ENCODE results near the gene ADGRG2.
A peak's percentile ranks its signal among the peaks of the same experiment; 100 is the strongest.
"Not testable (repeated sequence)": the region's sequence is repeated elsewhere in the genome, so short reads cannot be mapped to it uniquely, and the experiment has no call there.

ADGRG2 gene

DNA sequence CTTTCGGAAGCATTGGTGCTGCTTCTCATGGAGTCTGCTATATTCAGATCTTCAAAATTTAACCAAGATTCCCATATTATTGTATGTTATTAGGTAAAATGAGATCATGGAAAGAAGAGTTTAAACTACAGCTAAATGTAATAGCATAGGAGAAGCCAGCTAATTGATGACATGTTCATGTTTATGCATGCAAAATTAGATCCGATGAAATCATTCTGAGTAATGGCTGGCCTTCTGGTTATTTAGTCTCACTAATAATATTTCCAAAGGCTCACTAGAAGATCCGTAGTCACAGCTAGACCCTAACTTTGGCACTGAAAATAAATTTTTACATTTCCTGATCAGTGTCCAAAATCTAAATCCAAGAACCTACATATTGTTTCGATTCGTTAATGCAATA is 118.5 kb downstream of the ADGRG2 start:
- DNase-seq = no peak

DNA sequence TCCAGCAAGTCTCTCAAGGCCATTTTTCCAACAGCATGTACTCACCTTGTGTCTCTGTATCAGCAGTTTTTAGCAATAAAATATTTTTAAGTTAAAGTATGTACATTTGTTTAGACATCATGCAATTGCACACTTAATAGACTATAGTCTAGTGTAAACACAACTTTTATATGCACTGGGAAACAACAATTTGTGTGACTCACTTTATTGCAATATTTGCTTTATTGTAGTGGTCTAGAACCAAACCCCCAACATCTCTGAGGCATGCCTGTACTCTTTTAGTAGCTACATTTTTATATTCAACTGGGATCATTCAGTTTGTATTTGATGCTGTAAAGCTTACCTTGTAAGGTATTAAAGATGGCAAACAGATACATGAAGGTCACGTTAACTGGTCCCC is 123.6 kb downstream of the ADGRG2 start:
- DNase-seq = no peak

DNA sequence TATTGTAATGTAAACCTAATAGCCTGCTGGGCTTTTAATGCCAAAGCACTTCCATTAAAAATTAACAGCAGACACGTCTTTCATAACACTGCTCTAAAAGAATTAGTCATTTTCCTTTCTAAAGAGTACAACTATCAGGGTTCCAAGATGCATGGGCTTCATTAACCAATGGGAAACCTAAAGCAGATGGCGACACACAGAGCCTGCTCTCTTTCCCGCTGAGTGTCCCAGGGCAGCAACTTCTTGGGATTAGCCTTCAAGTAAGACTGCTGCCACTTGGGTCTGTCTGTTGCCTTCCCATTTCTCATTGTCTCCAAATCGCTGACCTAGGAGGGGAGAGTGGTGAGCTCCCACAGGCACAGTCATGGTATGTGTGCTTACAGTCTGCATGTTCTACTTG is 124.4 kb downstream of the ADGRG2 start:
- DNase-seq = no peak

DNA sequence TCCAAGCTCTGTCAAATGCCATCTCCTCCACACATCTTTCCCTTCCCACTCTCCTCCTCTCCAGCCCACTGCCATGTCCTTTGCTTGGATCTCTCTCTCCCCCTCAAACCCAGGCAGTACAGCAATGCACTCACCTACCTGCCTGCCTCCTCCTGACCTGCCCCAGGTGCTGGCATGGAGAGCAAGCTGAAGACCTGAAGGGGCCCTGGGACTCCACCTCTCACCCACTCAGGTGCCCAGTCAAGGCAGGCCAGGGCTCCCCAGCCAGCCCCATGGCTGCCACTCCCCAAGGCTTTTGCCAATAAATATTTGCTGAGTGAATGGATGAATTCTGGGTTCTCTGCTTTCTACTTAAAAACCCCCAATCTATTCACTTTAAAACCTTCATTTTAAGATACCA is 125.7 kb downstream of the ADGRG2 start:
- DNase-seq = no peak

DNA sequence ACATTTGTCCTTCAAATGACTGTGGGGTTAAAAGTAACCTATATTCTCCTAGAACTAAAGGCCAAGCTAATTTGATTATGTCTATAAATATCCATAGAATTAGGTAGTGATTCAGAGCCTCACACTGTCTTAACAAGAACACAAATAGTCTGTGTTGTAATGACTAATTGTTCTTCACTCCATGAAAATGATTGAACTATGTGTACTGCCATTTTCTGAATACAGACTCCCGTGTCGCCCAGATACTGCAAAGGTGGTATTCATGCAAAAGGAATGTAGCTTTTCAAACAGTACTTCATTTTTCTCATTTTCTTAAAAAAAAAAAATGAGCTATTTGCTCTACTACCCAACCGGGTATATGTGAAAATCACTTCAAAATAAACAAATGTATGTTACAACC is 127.0 kb downstream of the ADGRG2 start:
- no peak for DNase-seq

DNA sequence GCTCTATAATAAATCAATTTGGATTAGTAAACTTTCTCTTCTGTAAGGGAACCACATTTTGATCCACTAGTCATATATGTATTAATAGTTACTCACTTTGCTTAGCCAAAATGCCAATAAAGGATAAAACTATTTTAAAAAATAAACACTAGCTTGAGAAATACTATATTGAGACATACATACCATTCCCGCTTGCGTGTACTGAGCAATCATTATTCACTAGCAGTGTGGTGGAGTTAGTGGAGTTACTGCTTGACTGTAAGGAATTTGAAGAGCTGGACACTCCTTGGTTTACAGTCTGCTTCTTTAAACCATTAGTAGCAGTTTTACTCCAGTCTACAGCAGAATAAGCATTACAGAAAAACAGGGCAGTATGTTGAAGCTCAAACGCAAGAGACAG is 127.6 kb downstream of the ADGRG2 start:
- no peak for DNase-seq

DNA sequence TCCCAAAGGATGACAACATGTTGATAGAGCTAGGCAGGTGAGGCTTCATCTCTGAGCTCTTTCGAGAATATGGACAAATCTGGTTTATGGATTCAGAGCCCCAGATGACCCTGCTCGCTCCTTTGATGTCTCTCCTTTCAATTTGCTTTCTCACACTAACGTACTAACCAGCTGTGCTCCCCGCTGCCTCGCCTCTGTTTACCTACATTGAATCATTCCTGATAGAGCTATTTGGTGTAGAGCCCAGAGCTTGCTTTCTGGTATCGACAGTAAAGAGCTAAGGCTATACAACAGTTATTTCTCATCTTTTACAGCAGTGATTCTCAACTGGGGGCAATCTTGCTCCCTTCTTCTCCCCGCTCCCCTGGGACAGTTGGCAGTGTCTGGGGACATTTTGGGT is 129.4 kb downstream of the ADGRG2 start:
- DNase-seq = no peak

DNA sequence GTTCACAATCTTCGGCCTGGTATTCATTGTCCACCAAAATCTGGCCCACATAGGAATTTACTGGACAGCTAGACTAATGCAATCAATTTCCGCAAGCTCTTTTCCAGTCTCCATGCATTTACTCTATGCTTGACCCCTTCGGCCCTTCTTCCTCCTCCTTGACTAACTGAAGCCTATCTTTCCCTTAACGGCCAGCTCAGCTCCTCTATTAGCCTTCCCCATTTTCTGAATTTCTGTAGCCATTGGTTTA is 137.2 kb downstream of the ADGRG2 start:
- no peak for DNase-seq

DNA sequence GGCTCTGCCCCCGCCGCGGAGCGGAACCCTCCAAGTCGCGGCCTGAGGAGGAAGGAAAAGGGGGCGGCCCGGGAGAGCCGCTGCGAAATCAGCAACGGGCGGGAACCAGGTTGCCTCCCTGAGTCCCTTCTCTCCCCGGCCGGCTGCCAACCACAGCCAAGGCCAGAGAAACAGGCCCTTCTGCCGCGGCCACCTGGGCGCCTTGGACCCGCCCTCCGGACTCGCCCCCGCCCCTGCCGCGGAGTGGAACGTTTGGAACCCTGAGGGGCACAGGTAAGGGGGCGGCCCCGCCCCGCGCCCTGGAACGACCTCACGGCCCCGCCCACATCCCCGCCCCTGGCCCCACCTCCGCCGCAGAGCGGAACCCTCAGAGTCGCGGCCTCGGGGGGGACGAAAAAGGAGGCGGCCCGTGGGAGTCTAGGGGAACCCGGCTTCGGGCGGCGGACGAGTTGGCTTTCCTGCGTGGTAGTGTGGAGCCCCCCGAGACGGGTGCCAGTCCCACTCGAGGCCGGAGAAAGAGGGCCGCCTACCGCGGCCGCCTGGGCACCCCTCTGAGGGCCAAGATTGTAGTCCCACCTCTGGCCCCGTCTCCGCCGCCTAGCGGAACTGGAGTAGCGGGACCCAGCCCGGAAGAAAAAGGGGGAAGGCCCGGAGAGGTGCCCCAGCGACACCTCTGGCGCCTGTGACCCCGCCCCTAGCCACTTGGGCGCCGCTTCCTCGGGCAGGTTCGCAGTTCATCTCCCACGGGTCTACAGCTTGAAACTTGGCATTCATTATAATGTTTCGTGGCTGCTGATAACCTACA is 137.7 kb downstream of the ADGRG2 start:
- DNase-seq = peak; percentile 36

DNA sequence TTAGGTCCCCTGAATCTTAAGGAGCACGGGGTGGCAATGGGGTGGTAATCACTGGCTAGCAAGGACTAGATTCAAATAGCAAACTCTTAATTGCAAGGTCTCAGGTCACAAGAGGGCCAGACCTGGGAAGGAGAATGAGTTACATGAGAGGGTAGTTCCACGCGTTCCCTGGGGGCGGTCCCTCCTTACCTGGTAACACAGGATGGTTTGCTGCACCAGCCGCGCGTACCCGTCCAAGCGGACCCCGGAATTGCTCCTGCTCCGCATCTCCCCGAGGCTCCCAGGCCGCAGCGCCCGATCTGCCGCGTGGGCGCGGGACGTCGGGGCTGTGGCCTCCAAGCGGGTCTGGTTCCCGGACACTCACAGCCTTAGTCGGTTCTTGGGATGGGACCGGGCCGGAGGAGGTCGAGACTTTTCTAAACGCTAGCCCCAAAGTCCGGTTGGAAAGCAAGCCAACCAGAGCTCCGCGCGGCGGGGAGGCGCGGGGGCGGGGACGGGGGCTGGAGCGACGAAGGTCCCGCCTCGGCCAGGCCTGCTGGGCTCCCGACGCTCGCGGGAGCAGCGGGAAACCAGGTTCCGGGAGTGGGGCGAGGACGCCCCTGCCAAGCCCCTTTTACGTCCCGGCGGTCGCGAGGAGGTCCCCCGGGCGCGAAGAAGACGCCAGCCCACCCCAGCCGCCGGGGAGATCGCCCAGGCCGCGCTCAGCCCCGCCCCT is 138.4 kb downstream of the ADGRG2 start, which contains the start of gene PHKA2:
Gene PHKA2, minus strand, starts transcription at position 449 of the 715 bp plus-strand sequence. Its CDS starts 182 bp downstream, at position 267.
- DNase-seq = no peak

DNA sequence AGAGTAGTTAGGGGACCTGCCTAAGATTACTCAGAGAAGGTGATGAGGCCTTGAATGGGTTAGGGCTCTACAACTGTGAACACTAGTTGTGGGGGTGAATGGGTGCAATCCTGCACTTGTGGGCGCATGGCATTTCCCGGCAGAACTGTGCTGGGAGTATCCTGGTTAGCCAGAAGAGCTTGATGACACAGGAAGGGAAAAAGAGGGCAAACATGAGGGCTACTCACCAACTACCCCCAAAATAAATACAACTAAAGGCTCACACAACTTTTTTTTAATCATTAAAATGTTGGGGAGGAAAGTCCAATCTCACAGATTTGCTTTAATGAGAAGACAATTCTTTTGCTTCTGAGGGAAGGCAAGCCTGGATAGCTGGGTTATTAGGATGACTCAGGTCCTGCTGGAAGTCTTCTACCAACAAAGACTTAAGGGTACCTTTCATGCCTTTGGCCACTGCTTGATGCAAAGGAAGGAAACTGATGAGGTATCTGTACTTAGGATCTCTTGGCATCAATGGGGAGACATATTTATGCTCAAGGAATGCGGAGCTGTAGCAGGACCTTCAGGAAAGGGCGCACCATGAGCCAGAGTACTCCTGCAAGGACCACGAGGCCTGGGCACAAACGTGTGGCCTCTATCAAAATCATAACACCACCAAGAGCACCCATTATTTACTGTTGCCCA is 141.0 kb downstream of the ADGRG2 start:
- no peak for DNase-seq

DNA sequence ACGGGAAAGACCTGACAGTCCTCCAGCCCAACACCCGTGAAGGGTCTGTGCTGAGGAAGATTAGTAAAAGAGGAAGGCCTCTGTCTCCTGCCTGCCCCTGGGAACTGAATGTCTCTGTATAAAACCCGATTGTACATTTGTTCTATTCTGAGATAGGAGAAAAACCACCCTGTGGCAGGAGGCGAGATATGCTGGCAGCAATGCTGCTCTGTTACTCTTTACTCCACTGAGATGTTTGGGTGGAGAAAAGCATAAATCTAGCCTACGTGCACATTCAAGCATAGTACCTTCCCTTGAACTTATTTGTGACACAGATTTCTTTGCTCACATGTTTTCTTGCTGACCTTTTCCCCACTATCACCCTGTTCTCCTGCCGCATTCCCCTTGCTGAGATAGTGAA is 142.0 kb downstream of the ADGRG2 start:
- DNase-seq = not testable (repeated sequence)

DNA sequence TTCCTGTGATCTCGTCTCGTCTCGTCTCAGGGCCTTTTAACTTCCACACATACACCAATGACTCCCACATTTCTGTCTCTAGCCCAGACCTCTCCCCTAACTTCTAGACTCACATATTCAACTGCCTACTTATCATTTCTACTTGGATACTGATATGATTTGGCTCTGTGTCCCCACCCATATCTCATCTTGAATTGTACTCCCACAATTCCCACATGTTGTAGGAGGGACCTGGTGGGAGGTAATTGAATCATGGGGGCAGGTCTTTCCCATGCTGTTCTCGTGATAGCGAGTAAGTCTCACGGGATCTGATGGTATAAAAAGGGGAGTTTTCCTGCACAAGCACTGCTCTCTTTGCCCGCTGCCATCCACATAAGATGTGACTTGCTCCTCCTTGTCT is 147.3 kb downstream of the ADGRG2 start:
- no peak for DNase-seq

DNA sequence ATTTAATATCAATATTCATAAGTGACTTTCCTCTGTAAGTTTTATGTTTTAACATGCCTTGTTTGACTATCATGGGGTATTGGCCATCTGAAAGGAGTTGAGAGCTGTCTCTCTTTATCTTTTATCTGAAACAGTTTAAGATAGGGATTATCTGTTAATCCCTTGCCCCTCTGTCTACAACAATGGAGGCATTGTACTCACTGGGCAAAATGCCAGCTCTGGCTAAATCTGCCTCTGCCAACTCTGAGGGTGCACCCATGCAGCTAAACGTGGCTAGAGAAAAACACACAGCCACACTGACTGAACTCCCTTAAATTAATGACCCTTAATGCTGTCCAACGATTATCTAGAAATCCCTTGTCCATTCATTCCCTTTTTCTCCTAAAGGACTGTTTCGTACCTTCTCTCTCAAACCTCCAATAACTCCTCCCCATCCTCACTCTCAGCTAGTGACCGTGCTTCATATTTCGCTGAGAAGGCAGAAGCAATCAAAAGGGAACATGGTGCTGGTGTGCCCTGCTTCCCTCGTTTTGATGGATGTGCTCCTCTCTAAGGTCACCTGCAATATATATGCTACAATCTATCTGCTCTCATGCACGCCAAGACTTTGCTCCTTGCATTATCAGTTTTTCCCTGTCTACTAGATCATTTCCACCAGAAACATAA is 148.6 kb downstream of the ADGRG2 start:
- DNase-seq = peak; percentile 10

DNA sequence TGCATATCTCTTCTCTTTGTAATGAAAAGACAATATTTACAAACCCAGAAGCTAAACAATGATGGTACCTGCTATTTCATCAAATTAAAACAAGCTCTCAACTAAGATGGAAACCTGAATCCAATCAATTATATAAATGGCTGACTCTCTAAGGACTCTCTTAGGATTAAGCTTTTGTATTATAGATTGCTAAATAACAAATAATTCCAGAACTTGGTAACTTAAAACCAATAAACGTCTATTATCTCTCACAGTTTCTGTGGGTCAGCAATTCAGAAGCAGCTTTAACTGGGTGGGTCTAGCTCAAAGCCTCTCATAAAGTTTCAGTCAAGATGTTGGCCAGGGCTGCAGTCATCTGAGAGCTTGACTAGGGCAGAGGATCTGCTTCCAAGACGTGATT is 150.8 kb downstream of the ADGRG2 start:
- DNase-seq = no peak

DNA sequence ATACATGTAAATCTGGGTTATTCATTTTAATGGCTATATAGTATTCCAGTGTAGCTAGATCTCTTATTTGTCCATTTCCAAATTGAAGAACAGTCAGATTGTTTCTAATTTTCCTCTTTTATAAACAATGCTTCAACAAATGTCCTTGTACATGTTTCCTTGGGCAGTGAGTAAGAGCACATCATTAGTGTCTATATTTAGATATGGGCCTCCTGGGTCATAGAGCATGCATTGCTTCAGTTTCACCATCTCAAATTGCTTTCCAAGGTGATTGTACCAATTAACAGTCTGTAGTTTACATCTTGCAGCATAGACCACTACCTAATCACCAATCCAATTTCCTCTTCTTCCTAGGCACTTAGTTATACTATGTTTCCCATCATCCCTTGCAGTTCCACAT is 151.8 kb downstream of the ADGRG2 start:
- no peak for DNase-seq

DNA sequence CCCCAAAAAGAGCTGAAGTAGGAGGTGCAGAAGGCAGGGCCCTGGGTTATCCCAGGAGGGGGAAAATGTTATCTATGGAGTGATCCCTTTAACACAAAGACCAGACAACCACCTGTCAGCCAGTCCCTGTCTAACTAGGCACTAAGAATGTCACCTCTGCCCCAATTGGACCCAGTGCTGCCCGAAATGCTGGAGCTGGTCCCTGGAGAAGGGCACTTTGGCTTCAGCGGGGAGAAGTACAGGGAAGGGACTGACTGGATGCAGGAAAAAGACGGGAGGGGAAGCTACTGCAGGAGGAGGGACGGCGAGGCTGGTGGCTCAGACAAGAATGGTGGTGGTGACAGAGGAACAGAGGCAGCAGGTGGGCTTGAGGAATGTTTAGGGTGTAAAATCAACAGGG is 155.6 kb downstream of the ADGRG2 start:
- no peak for DNase-seq

DNA sequence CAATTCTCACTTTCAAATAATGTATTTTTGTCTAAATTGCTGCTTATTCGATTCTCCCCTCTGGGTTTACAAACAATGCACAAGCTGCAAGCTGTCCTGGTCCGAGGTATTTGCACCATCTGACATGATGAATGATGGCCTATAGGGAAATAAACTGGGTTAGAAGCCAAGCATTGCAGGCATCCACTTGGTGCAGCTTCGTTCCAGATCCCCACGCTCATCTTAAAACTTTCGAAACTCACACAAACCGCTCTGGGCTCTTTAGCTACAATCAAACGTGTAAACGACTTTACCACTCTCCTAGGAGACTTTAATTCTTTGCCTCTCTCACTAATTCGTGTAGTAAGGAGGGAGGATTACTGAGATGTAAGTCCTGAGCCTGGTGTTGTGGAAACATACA is 157.4 kb downstream of the ADGRG2 start:
- no peak for DNase-seq

DNA sequence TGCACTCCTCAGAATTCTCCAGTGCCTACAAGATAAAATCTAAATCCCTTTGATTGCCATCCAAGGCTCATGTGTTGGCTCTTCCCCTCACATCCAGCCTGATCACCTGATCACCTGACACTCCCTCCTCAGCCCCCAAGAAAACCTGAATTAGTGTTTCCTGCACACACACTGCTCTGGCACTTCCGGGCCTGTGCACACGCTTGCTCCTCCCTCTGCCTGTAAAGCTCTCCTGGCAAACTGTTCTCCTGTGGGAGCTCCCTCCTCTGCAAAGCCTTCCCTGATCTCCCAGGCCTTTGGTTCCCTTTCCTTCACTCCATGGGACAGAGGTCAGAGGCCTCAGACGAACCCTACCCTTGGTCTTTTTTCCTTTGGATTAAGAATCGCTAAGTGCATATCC is 158.2 kb downstream of the ADGRG2 start:
- no peak for DNase-seq

DNA sequence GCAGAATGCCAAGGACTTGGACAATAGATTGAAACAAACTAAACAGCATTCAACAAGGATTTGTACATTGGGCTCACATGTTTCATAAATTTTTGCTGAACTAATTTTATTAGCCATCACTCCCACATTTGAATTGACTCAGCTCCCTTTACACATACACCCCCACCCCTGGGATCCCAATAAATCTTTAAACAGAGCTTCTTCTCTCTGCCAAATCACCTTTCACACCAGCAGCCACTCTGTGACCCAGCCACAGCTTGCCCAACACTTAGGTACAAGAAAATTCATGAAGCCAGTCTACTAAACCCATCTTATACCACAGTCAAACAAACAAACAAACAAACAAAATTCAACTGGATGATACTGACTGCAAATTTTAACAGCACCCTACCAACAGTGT is 159.9 kb downstream of the ADGRG2 start:
- DNase-seq = no peak

DNA sequence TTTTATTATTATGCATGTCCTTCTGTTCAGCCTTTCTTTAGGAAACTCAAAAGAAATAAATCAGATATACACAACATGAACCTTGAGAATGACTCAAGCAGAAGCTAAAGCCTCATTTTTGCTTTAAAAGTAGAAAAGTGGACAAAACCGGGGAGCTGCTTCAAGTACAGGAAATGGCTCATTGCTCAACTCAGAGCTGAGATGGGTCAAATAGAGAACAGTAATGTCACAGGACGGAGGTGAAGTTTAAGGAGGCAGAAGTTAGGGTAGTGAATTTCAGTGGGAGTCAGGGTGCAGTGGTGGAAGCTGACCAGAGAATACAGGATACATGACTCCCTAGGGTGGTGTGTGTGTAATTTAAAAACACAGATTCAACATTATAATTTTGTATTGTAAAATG is 160.6 kb downstream of the ADGRG2 start:
- no peak for DNase-seq

DNA sequence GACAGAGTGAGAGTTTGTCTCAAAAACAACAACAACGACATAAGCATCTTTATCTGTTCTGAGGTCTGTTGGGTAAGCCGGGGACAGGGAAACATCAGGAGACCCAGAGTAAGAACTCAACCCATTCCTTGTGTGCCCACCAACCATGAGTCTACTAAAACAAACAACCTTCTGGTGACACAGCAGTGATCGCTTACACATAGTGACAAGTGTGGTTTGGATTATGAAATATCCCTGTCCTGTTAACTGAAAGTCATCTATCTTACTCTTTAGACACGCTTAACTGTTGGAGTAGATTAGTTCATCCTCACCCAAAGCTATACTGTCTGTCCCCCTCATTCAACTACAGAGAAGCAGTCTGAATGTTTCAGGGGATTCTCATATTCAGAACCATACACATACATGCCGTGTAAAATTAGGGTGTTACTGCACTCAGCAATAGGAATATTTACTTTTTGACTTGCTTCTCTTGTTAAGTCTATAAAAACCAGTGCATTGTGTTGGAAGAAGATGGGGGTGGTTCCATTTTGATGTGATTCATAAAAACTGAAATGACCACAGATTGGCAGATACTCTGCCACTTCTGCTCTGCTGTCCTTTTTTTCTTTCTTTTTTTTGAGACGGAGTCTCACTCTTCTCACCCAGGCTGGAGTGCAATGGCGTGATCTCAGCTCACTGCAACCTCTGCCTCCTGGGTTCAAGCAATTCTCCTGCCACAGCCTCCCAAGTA is 165.8 kb downstream of the ADGRG2 start:
- no peak for DNase-seq

DNA sequence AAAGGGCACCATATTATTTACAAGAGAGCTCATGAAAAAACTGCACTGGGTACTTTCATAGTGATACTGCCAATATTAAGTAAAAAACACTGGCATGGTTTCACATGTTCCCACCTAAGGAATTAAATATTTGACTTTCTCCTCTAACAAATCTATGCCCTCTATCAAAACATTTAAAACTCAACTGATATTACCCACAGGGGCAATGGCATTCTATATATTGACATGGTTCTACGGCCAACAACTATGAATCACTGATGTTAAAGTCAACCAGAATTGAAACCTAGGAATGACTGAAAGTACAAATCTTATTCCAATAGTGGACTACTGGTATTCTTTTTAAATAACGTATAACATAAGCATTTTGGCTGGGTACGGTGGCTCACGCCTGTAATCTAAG is 166.6 kb downstream of the ADGRG2 start:
- DNase-seq = no peak

All from NCI-H2029 treated with DMSO at 0.1 percent for 48 hours (cell line).